ENCODE measurements around the gene TMEM151B.
A peak's percentile ranks its signal among the peaks of the same experiment; 100 is the strongest.

Gene TMEM151B

DNA sequence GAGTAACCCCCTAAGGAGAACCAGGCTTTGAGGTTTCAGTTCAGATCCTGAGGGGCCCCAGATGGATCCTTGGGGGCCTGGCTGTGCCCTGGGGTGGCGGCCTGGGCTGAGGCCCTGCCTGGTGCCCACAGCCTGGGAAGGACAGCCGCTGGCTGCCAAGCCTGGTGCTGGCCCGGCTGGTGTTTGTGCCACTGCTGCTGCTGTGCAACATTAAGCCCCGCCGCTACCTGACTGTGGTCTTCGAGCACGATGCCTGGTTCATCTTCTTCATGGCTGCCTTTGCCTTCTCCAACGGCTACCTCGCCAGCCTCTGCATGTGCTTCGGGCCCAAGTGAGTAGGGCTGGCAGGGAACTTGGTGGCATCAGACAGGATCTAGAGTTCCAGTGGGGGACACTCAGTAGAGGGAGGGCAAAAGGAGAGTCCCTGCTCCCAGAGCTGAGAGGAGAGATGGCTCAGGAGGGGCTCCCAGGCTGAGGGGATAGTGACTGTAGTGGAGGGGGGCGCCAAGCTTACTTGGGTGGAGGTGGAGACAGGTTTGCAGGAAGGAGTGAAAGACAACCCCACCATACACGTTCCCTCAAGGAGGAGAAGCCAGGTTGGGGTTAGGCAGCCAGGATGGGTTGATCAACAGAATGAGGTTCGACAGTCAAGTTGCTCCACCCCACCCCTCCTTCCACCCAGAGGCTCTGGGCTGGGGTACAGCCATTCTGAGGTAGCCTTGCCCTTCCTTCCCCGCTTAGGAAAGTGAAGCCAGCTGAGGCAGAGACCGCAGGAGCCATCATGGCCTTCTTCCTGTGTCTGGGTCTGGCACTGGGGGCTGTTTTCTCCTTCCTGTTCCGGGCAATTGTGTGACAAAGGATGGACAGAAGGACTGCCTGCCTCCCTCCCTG lies 37.3 kb upstream of the TMEM151B start:
- no peak for DNase-seq (ENCODE audit: low spot score)

DNA sequence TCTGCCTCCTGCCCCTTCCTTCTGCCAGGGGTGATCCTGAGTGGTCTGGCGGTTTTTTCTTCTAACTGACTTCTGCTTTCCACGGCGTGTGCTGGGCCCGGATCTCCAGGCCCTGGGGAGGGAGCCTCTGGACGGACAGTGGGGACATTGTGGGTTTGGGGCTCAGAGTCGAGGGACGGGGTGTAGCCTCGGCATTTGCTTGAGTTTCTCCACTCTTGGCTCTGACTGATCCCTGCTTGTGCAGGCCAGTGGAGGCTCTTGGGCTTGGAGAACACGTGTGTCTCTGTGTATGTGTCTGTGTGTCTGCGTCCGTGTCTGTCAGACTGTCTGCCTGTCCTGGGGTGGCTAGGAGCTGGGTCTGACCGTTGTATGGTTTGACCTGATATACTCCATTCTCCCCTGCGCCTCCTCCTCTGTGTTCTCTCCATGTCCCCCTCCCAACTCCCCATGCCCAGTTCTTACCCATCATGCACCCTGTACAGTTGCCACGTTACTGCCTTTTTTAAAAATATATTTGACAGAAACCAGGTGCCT lies 36.6 kb upstream of the TMEM151B start:
- no peak for DNase-seq (ENCODE audit: low spot score)

DNA sequence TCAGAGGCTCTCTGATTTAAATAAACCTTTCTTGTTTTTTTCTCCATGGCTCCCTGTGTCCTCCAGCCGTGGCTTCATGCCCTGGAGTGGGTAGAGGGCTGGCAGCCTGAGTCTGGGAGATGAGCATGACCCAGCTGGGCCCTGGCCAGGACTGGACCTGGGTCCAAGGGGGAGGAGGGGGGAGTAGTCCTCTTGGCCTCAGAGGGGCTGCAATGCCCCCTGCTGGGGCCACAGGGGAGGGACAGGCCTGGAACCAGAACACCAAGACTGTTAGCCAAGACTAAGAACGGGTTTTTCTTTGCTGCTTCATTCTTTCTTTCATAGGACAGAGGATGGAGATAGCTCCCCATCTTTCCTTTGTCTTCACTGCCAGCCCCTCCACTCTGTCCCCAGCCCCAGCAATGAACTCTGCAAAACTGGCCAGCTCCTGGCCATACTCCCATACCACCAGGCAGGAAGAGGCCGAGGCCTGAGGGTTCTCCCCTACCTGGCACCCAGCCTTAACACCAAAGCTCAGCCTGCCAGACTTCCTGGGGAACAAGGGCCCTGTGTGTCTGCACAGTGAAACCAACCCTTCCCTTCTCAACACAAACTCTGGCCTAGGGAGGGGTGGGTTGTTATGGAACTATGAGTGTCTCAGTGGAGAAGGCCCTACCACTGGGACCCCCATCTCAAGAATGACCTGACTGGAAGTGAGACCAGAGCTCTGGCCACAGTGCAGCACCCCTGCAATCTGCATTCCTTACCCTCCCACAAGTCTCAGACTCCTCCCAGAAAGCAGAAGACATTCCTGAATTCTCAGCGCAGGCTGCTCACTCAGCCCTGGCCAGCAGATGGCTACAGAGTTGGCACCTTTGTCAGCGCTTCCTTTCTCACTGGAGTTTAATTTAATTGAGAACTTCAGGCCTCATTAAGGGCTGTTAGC lies 35.9 kb upstream of the TMEM151B start:
- no peak for DNase-seq (ENCODE audit: low spot score)

DNA sequence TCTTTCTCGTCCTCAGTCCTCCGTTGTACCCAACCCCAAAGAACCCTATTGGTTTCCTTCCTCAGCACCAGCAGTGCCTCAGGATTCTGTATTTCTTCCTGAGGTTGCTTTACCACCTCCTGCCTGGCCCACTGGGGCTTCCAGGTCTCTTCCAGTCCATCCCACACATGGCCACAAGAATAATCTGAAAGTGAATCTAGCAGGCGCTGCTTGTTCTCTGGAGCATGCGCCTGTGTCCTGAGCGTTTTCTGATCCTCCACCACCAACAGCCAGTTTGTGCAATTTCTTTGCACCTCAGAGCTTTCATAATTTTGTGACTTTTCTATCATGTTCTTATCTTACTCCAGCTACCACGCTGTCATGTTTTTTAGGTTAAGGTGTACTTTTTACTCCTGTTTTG lies 35.0 kb upstream of the TMEM151B start:
- DNase-seq (ENCODE audit: low spot score), result no peak

DNA sequence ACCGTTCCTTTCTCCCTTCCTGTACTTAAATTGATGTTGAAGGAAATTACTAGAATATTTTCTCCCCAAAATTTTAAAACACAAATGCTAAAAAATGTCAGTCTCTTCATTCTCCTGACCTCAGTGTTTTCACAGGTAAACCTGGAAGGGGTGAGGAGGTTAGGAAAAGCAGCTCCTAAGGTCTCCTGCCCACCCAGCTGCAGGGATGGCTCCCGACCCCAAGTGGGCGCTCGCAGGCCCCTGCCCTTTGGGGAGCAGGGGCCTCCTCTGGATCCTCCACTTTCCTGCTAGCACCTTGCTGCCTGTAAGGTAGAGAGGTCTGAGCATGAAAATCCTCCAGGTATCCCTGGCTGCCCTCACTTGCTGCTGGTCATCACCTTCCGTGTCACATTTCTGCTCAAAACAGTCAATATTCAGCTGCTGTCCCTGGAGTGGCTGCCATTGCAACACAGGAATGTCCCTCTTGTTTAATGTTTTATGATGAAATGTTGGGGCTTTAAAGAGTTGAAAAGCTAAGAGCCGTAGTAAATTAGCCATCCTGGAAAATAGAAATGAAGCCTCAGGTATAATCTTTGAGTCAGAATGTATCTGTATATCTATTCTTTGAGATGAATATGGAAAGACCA lies 34.2 kb upstream of the TMEM151B start:
- no peak for DNase-seq (ENCODE audit: low spot score)

DNA sequence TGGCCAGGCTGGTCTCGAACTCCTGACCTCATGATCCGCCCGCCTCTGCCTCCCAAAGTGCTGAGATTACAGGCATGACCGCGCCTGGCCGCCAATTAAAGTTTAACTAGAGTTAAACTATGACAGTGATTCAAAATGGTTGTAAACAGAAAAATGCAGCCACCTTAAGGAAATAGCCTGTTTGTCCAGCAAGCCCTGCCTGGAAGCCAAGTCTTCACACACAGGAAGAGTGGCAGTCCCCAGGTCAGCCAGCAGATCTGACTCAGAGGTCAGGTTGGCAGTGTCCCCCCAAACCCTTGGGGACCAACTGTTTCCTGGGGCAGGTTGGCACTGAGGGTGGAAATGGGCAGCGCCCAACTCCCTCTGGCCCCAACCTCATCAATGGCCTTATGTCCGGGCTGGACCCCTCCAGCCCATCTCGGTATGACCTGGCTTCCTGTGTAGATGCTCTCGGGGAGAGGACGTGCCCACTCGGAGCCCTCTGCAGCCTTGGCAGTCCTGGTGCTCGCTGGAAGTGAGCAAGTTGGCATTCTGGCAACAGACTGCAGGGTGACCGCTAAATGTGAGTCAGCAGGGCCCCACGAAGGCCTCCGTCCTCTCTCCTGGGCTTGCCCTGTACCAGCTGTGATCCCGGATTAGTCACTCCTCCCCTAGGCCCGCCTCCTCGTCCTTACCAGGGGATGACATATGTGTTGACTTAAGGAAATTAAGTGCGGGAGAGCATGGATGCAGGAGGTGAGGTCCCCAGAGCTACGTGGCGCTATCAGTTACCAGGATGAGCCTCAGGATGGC lies 33.0 kb upstream of the TMEM151B start:
- peak; percentile 97 for DNase-seq (ENCODE audit: low spot score)

DNA sequence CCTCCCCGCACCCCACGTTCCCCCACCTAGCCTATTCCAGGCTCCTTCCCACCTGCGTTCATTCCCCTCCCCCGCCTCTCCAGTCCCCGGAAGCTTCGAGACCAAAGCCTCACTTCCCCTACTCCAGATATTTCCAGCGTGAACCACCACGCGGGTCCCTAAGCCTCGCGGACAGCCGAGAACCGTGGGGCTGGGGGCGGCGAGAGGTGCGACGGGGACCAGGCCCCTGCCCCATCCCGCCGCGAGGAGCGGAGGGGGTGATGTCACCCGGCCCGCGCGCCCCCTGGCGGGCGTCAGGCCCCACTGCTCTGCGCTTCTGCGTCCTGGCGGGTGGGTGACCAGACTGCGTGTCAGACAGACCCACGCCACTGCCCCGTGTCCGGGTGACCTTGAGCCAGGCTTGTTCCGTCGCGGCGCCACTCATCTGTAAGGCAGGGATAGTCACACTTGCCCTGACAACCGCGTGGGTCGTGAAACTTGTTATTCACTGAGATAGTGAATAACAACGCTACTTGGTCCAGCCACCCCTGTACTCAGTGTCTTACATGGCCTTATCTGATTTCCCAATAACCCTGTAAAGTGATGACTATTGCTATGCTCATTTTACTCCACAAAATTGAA lies 32.3 kb upstream of the TMEM151B start:
- no peak for DNase-seq (ENCODE audit: low spot score)

DNA sequence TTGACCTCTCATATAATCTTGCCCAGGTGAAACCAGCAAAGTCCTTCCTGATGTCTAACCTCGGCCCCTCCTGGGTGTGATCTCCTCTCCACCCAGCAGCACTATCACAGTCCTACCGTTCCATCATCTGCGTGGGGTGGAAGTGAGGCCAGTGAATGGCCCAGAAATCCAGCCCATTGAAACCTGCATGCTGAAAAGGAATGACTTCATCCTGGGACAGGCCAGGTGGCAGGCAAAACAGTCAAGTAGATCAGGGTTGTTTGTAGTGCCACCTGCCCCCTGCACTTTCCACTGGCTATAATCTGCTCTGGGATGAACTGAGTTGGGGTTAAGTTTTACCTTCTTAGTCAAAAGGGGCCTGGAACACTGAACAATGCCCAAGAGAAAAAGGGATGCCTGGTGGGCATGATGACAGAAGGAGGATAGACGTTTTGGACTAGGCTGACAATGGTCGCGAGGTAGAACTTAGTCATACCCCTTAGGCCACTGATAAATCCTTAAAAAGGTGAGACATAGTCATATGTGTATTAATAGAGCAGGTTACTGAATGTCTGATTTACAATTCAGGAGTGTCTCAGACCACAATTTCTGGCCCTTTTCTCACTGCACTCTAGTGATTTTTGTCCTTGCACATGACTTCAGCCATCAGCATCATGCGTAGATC lies 31.4 kb upstream of the TMEM151B start:
- no peak for DNase-seq (ENCODE audit: low spot score)

DNA sequence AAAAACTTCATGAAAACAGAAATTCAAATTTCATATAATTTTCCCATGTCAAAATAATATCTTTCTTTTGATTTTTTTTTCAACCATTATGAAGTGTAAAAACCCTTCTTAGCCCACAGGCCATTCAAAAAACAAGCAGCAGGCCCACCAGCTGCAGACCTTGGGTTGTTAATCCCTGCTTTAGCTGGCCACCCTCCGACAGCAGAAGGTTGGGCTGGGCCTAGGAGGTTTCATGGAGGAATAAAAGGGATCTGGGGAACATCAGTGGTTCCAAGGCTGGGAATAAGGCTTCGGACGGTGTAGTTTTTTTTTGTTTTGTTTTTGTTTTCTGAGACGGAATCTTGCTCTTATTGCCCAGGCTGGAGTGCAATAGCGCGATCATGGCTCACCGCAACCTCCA lies 26.9 kb upstream of the TMEM151B start:
- no peak for DNase-seq (ENCODE audit: low spot score)

GRCh38 chr6:44245391-44245911 lies 24.8 kb upstream of the TMEM151B start:
- no peak for DNase-seq (ENCODE audit: low spot score)

DNA sequence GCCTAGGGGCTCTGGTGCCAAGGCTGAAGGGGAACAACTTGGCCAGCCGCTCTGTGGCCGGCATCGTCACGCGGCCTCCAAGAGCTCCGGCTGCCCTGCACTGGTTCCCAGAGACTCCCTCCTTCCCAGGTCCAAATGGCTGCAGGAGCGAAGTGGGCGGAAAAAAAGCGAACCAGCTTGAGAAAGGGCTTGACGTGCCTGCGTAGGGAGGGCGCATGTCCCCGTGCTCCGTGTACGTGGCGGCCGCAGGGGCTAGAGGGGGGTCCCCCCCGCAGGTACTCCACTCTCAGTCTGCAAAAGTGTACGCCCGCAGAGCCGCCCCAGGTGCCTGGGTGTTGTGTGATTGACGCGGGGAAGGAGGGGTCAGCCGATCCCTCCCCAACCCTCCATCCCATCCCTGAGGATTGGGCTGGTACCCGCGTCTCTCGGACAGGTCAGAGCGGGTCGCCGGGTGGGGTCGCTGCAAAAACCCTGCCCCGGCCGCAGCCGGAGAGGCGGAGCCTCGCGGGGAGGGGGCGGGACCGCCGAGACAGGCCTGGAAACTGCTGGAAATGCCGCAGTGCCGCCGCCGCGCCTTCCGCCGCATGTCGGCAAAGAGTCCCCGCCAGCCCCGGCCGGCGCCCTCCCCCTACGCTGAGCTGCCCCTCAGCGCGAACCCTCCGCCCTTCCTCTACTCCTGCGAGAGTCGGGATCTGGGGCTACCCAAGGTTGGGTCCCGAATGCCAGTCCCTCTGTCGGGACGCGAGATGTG lies 24.2 kb upstream of the TMEM151B start:
- peak; percentile 70 for DNase-seq (ENCODE audit: low spot score)

GRCh38 chr6:44246663-44247337 lies 23.4 kb upstream of the TMEM151B start, which contains the start of gene HSP90AB1:
Gene HSP90AB1, plus strand, starts transcription at chr6:44247101. Its CDS starts 1,529 bp downstream, at chr6:44248630.
- peak; percentile 98 for DNase-seq (ENCODE audit: low spot score)

DNA sequence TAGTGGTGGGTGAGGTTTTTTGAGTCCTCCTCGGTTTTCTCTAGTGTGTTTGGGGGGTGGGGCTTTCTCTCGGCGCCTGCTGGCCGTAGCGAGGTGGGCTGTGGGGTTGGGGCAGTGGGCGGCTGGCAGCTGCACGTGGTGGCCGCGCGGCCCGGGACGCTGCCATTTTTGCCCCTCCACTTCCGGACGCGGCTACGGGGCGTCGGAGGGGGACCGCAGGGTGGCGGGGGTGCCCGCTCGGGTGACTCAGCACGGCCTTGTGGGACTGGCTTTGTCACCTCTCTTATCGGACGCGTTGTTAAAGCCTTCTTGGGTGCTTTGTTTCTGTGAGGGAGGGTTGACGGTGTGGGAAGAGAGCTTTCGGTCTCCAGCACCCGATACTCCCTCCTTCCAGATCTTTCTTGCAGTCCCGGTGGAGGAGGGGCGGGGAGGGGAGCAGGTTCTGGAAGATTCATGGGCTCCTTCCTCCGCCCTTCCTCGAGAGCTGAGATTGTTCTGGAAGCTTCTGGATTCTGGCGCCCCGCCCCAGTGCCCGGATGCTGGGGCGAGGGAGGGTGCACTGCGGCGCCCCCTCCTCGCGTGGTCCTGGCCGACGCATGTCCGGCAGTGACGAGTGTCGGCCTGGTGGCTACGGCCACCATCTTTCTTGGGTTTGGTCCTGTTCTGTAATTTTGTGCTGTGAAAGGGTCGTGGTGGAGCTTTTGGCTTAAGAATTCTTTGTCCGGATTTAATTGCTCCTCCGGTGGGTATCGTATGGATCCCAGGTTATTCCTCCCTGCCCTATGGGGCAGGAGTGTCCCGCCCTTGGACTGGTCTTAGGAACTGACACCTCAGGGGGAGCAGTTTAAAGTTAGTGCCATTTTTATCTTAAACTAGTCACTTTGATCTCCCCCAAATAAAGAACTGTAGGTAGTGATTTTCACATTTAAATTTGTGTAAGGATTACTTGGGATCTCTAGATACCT lies 22.6 kb upstream of the TMEM151B start:
- peak; percentile 44 for DNase-seq (ENCODE audit: low spot score)

DNA sequence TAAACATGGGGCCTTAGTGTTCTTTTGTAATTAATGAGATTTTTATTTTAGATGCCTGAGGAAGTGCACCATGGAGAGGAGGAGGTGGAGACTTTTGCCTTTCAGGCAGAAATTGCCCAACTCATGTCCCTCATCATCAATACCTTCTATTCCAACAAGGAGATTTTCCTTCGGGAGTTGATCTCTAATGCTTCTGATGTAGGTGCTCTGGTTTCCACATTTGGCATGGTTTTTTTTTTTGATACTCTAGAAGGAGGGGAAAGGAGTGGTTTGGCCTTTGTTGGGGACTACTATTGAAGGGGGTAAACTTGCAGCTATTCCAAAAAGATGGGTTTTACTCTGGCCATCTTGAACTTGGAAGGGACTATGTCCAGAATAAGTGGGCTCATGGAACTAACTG lies 21.7 kb upstream of the TMEM151B start:
- DNase-seq (ENCODE audit: low spot score), result no peak

- no peak for DNase-seq (ENCODE audit: low spot score)
Observed at GRCh38 chr6:44249082-44249748, 21.0 kb upstream of the TMEM151B start.

GRCh38 chr6:44250067-44250717 lies 20.1 kb upstream of the TMEM151B start:
- no peak for DNase-seq (ENCODE audit: low spot score)
